Transverse colon (tissue), 4 donors: ENCODE results near the gene RNF141. TPM values are rescaled to one million over a fixed set of nuclear protein-coding genes. Genes with fewer than 3 reads are reported as not detected.

Experiments
- DNase-seq: peaks from one replicate; pipeline ENCODE4 v3.0.0-alpha.2; 2019
- H3K27ac ChIP-seq, 4 donors: fragments of 200-600 bp; sonication (generic); 2 replicates each; pipeline ENCODE4 v1.5.1; 2016 to 2018; ENCODE audit warnings: inconsistent platforms in 4 of 4
- H3K27me3 ChIP-seq: fragments of 200-600 bp; sonication (generic); 2 replicates; pipeline ENCODE4 v1.5.1; 2017; ENCODE audit warnings: inconsistent platforms
- H3K36me3 ChIP-seq, 4 donors: fragments of 200-600 bp; sonication (generic); 2 replicates each; pipeline ENCODE4 v1.5.1; 2017 to 2019; ENCODE audit warnings: inconsistent platforms in 4 of 4
- H3K4me1 ChIP-seq, 4 donors: fragments of 200-600 bp; sonication (generic); 2 replicates each; pipeline ENCODE4 v1.5.1; 2017 to 2020; ENCODE audit warnings: inconsistent platforms in 4 of 4
- H3K4me3 ChIP-seq, 4 donors: fragments of 200-600 bp; sonication (generic); 1 replicate in 1 of 4; 2 replicates in 3 of 4; pipeline versions ENCODE4 v1.5.1 to v1.6.1; 2017 to 2019; ENCODE audit warnings: inconsistent platforms in 4 of 4
- H3K9me3 ChIP-seq, 2 donors: fragments of 200-600 bp; sonication (generic); 2 replicates each; pipeline ENCODE4 v1.5.1; 2017 to 2019; ENCODE audit warnings: inconsistent platforms in 2 of 2
- EP300 ChIP-seq: sonication (generic); formaldehyde crosslinking; IDR thresholded peaks from one replicate; pipeline ENCODE4 v1.6.1; 2017; ENCODE audit warnings: antibody characterized with exemption, low read depth
- POLR2A ChIP-seq: fragments of 450-650 bp; IDR thresholded peaks from one replicate; pipeline ENCODE4 v1.6.1; 2016; ENCODE audit warnings: antibody characterized with exemption, mild to moderate bottlenecking, moderate library complexity
- POLR2AphosphoS5 ChIP-seq, 3 donors: sonication (generic); formaldehyde crosslinking; IDR thresholded peaks; one replicate each; pipeline ENCODE4 v1.6.1; 2016; ENCODE audit warnings: antibody characterized with exemption in 3 of 3
- WGBS, 2 donors: methylation state at CpG; one replicate each; pipeline ENCODE4 v1.1.5; 2018; ENCODE audit warnings: low coverage in 1 of 2; 5-methylcytosine and 5-hydroxymethylcytosine counted together
- in situ Hi-C, 4 donors: fragments of 200-750 bp; cut with MboI; loops; one replicate each; pipeline versions ENCODE4 v1.15.0 to v1.15.1; 2017; ENCODE audit warnings: low sequenced_read_pairs in 3 of 4, low pct_ligation_motif_present in 1 of 4, low pct_unique_long_range_greater_than_20kb in 1 of 4
- intact Hi-C: fragments of 100-400 bp; cut with DNase I; formaldehyde crosslinking; loops from one replicate; pipeline ENCODE4 v1.15.1; 2023; ENCODE audit warnings: low total_unique reads
- total RNA-seq, 4 donors: library from RNA; depleted of rRNA; stranded (reverse); fragments of >200 nt; gene quantifications; one replicate each; pipeline ENCODE4 v1.1.0, GENCODE V29; 2016
- TF ChIP-seq, protein P1 (sequence below), 5 experiments: fragments of 200-600 bp in 3 of 5; fragments of 450-650 bp in 2 of 5; sonication (generic) in 3 of 5; IDR thresholded peaks; 1 replicate in 2 of 5; 2 replicates in 3 of 5; pipeline ENCODE4 v1.5.1; 2016 to 2017; ENCODE audit warnings: antibody characterized with exemption in 5 of 5, inconsistent platforms in 3 of 5, mild to moderate bottlenecking in 2 of 5, moderate library complexity in 1 of 5

RNF141 gene
- total RNA-seq, 4 donors from 2014 or later = 13.1 to 31.4 (median 22.3) TPM

DNA sequence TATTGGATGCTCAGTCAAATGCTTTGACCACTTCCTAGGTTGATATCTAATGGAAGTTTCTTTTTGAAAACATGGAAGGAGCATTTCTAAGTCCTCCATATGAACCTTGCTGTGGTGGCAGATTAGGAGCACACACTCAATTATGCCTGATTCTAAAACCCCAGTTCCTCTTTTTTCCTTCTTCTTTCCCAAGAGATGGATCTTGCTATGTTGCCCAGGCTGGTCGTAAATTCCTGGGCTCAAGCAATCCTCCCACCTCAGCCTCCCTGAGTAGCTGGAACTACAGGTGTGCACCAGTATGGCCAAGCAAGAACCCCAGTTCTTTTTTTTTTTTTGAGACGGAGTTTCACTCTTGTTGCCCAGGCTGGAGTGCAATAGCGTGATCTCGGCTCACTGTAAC is 24.5 kb upstream of the RNF141 start:
- intact Hi-C loops = no loop called here
- Histone ChIP-seq H3K4me3 (no peak overlapping the region), H3K36me3 (no peaks in the 10 kb centered on the region), H3K27ac (no peak overlapping the region), H3K4me1 (peaks cover 0 to 3% (median 0%) of the 10 kb centered on the region in 4 donors), H3K27me3 (no peaks in the 10 kb centered on the region), H3K9me3 (no peaks in the 10 kb centered on the region)
- no peak for DNase-seq
- in situ Hi-C loops = loop anchor here in 1 of 4 donors (25.0 kb wide), 1 partner anchor 172 kb away; no protein-coding TSS in a partner anchor
- no peak for TF ChIP-seq POLR2AphosphoS5 (IDR thresholded peaks at IDR 0.05)
- TF ChIP-seq POLR2A = no peak
- no peak for TF ChIP-seq EP300
- TF ChIP-seq, protein P1, sequence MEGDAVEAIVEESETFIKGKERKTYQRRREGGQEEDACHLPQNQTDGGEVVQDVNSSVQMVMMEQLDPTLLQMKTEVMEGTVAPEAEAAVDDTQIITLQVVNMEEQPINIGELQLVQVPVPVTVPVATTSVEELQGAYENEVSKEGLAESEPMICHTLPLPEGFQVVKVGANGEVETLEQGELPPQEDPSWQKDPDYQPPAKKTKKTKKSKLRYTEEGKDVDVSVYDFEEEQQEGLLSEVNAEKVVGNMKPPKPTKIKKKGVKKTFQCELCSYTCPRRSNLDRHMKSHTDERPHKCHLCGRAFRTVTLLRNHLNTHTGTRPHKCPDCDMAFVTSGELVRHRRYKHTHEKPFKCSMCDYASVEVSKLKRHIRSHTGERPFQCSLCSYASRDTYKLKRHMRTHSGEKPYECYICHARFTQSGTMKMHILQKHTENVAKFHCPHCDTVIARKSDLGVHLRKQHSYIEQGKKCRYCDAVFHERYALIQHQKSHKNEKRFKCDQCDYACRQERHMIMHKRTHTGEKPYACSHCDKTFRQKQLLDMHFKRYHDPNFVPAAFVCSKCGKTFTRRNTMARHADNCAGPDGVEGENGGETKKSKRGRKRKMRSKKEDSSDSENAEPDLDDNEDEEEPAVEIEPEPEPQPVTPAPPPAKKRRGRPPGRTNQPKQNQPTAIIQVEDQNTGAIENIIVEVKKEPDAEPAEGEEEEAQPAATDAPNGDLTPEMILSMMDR (IDR thresholded peaks at IDR 0.05) = no peak
- WGBS, 2 donors = 77 to 92% methylated on average over 3 to 4 of the region's 4 CpGs

DNA sequence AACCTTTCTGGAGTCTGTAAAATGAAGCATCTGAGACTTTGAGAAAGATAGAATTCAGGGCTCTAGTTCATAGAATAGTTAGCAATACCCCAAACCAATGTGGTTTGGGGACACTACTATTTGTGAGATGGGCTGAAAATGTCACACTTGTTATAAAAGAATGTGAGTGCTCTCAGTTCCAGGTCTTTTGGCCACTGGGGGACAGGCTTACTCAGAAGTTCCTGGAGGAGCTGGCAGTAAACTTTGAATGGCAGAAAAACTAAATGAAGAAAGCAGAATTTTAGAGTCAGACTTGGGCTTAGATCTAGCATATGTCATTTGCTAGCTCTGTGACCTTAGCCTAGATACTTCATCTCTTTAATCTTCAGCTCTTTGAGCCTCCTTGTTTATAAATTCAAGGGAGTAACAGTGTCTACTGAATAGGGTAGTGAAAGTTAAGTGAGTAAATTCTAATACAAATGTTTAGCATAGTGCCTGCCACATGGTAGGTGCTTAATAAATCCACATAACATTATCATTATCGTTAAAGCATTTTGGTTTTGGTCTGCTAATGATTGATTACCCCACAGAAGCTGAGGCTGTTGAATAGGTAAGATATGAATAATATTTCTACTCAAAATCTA is 23.8 kb upstream of the RNF141 start:
- no peak overlapping the region for H3K27ac ChIP-seq
- peaks cover 0 to 3% (median 0%) of the 10 kb centered on the region in 4 donors for H3K4me1 ChIP-seq
- DNase-seq = no peak
- no peaks in the 10 kb centered on the region for H3K27me3 ChIP-seq
- no peaks in the 10 kb centered on the region for H3K36me3 ChIP-seq
- in situ Hi-C loops (loop anchor here in 1 of 4 donors (25.0 kb wide), 1 partner anchor 172 kb away; no protein-coding TSS in a partner anchor), intact Hi-C loops (no loop called here)
- no peaks in the 10 kb centered on the region for H3K9me3 ChIP-seq
- no peak overlapping the region for H3K4me3 ChIP-seq
- 59 to 88% methylated on average over 1 of the region's 1 CpG for whole genome bisulfite sequencing, 2 donors
- TF ChIP-seq, protein P1 (IDR thresholded peaks at IDR 0.05) = no peak
- no peak for TF ChIP-seq EP300
- TF ChIP-seq POLR2AphosphoS5 (IDR thresholded peaks at IDR 0.05) = no peak
- TF ChIP-seq POLR2A = no peak

DNA sequence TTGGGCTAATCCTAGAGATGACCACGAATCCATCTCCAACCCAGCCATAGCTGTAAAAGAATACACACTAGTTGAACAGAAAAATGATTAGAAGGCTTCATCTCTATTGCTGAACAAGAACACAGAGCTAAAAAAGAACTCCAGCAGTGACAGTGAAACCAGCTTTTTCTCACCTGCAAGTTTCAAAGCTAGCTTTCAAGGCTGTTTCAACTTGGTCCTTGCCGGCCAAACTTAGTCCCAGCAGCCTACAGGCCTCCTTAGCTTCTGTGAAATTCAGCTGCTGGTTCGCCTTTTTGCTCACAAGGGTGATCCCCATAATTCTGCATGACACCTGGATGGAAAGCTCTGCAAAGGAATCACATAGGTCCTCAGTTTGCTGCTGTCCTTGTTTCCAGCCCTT is 23.0 kb upstream of the RNF141 start:
- intact Hi-C loops = no loop called here
- in situ Hi-C loops = loop anchor here in 1 of 4 donors (25.0 kb wide), 1 partner anchor 173 kb away; no protein-coding TSS in a partner anchor
- peaks cover 0 to 3% (median 0%) of the 10 kb centered on the region in 4 donors for H3K4me1 ChIP-seq
- WGBS, 2 donors = 74% methylated on average over 3 of the region's 3 CpGs; no CpG with 5 or more reads in 1 of the 2 donors
- no peaks in the 10 kb centered on the region for H3K36me3 ChIP-seq
- TF ChIP-seq, protein P1 (IDR thresholded peaks at IDR 0.05) = no peak
- TF ChIP-seq POLR2AphosphoS5 (IDR thresholded peaks at IDR 0.05) = no peak
- TF ChIP-seq POLR2A = no peak
- TF ChIP-seq EP300 = no peak
- no peaks in the 10 kb centered on the region for H3K9me3 ChIP-seq
- DNase-seq = no peak
- no peak overlapping the region for H3K4me3 ChIP-seq
- no peaks in the 10 kb centered on the region for H3K27me3 ChIP-seq
- no peak overlapping the region for H3K27ac ChIP-seq

DNA sequence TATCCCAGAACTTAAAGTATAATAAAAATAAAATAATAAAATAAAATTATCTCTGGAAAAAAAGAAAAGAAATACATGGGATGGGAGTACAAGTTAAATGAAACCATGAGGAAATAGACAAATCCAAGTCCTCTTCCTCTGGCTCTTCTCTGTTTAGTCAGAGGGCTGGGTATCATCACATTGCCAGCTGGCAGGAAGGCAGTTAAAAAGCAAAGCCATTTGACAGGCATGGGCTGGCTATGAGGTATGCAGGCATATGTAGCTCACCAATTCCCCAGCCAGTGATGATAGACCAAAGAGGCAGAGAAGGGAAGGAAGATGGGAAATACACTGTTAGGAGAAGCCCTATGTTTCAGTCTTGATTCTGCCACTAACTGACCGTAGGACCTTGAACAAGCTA is 21.0 kb upstream of the RNF141 start:
- TF ChIP-seq POLR2AphosphoS5 (IDR thresholded peaks at IDR 0.05) (no peak), EP300 (no peak), POLR2A (no peak)
- TF ChIP-seq, protein P1 (IDR thresholded peaks at IDR 0.05) = no peak
- H3K4me1 ChIP-seq = peaks cover 0 to 3% (median 0%) of the 10 kb centered on the region in 4 donors
- DNase-seq = no peak
- intact Hi-C loops = no loop called here
- H3K36me3 ChIP-seq = no peaks in the 10 kb centered on the region
- H3K27ac ChIP-seq = no peak overlapping the region
- H3K9me3 ChIP-seq = no peaks in the 10 kb centered on the region
- 97 to 100% methylated on average over 1 of the region's 1 CpG for WGBS, 2 donors
- no peaks in the 10 kb centered on the region for H3K27me3 ChIP-seq
- no peak overlapping the region for H3K4me3 ChIP-seq
- in situ Hi-C loops = loop anchor here in 1 of 4 donors (25.0 kb wide), 1 partner anchor 175 kb away; no protein-coding TSS in a partner anchor
